ENCODE data around the gene FCHO2.

FCHO2 gene

GRCh38 chr5:73032635-73033034 is 76.8 kb downstream of the FCHO2 start:
- TF ChIP-seq REST (IDR thresholded peaks at IDR 0.05; ENCODE audit: insufficient read depth in 1 of 2, low read depth in 2 of 2, low read length in 2 of 2) (no peak), SIN3A (IDR thresholded peaks at IDR 0.05; ENCODE audit: borderline replicate concordance, insufficient read depth, low read length) (no peak), FOXP2 (optimal IDR thresholded peaks at IDR 0.05; ENCODE audit: borderline replicate concordance, extremely low read depth, extremely low read length, insufficient read depth) (no peak), POLR2AphosphoS5 (IDR thresholded peaks at IDR 0.05; ENCODE audit: low read depth, low read length) (no peak), TAF1 (IDR thresholded peaks at IDR 0.05; ENCODE audit: borderline replicate concordance, insufficient read depth, low read length) (no peak)

GRCh38 chr5:73037545-73037944 is 81.7 kb downstream of the FCHO2 start:
- TF ChIP-seq FOXP2 (optimal IDR thresholded peaks at IDR 0.05; ENCODE audit: borderline replicate concordance, extremely low read depth, extremely low read length, insufficient read depth) (no peak), REST (IDR thresholded peaks at IDR 0.05; ENCODE audit: insufficient read depth in 1 of 2, low read depth in 2 of 2, low read length in 2 of 2) (no peak), SIN3A (IDR thresholded peaks at IDR 0.05; ENCODE audit: borderline replicate concordance, insufficient read depth, low read length) (no peak), POLR2AphosphoS5 (IDR thresholded peaks at IDR 0.05; ENCODE audit: low read depth, low read length) (no peak), TAF1 (IDR thresholded peaks at IDR 0.05; ENCODE audit: borderline replicate concordance, insufficient read depth, low read length) (no peak)

GRCh38 chr5:73039082-73039481 is 83.2 kb downstream of the FCHO2 start:
- TF ChIP-seq TAF1 (IDR thresholded peaks at IDR 0.05; ENCODE audit: borderline replicate concordance, insufficient read depth, low read length) (no peak), FOXP2 (optimal IDR thresholded peaks at IDR 0.05; ENCODE audit: borderline replicate concordance, extremely low read depth, extremely low read length, insufficient read depth) (no peak), REST (IDR thresholded peaks at IDR 0.05; ENCODE audit: insufficient read depth in 1 of 2, low read depth in 2 of 2, low read length in 2 of 2) (no peak), POLR2AphosphoS5 (IDR thresholded peaks at IDR 0.05; ENCODE audit: low read depth, low read length) (no peak), SIN3A (IDR thresholded peaks at IDR 0.05; ENCODE audit: borderline replicate concordance, insufficient read depth, low read length) (no peak)

GRCh38 chr5:73042993-73043392 is 87.2 kb downstream of the FCHO2 start:
- TF ChIP-seq REST (IDR thresholded peaks at IDR 0.05; ENCODE audit: insufficient read depth in 1 of 2, low read depth in 2 of 2, low read length in 2 of 2) (no peak), SIN3A (IDR thresholded peaks at IDR 0.05; ENCODE audit: borderline replicate concordance, insufficient read depth, low read length) (no peak), FOXP2 (optimal IDR thresholded peaks at IDR 0.05; ENCODE audit: borderline replicate concordance, extremely low read depth, extremely low read length, insufficient read depth) (no peak), POLR2AphosphoS5 (IDR thresholded peaks at IDR 0.05; ENCODE audit: low read depth, low read length) (no peak), TAF1 (IDR thresholded peaks at IDR 0.05; ENCODE audit: borderline replicate concordance, insufficient read depth, low read length) (no peak)

GRCh38 chr5:73044546-73044945 is 88.7 kb downstream of the FCHO2 start:
- TF ChIP-seq TAF1 (IDR thresholded peaks at IDR 0.05; ENCODE audit: borderline replicate concordance, insufficient read depth, low read length) (no peak), POLR2AphosphoS5 (IDR thresholded peaks at IDR 0.05; ENCODE audit: low read depth, low read length) (no peak), REST (IDR thresholded peaks at IDR 0.05; ENCODE audit: insufficient read depth in 1 of 2, low read depth in 2 of 2, low read length in 2 of 2) (no peak), SIN3A (IDR thresholded peaks at IDR 0.05; ENCODE audit: borderline replicate concordance, insufficient read depth, low read length) (no peak), FOXP2 (optimal IDR thresholded peaks at IDR 0.05; ENCODE audit: borderline replicate concordance, extremely low read depth, extremely low read length, insufficient read depth) (no peak)
